ENCODE measurements around the gene IL4I1. TPM values are rescaled to one million over a fixed set of nuclear protein-coding genes. Genes with fewer than 3 reads are reported as not detected.
A peak's percentile ranks its signal among the peaks of the same experiment; 100 is the strongest.

The IL4I1 gene
- total and polyA plus RNA-seq, 4 donors, result 0.08 to 0.75 (median 0.23) TPM

GRCh38 chr19:49875857-49876421, 20.7 kb downstream of the IL4I1 start:
- H3K4me3 ChIP-seq (ENCODE audit: low read depth in 1 of 3, low read length in 3 of 3), result peak overlapping the region; percentile 88 to 93 (median 89)
- no peaks in the 10 kb centered on the region for H3K27me3 ChIP-seq (ENCODE audit: control insufficient read depth in 4 of 4, insufficient read depth in 4 of 4, low read length in 3 of 4)
- peaks cover 6 to 13% (median 10%) of the 10 kb centered on the region in 4 donors for H3K36me3 ChIP-seq (ENCODE audit: control insufficient read depth in 4 of 4, insufficient read depth in 3 of 4, low read depth in 1 of 4, low read length in 3 of 4)
- peaks cover 2 to 37% (median 23%) of the 10 kb centered on the region in 4 donors for H3K4me1 ChIP-seq (ENCODE audit: control insufficient read depth in 4 of 4, insufficient read depth in 4 of 4, low read length in 3 of 4)
- DNase-seq (ENCODE audit: low spot score), result peak; percentile 78
- peak overlapping the region; percentile 92 to 97 for H3K27ac ChIP-seq (ENCODE audit: low read depth in 1 of 2, low read length in 2 of 2)
- TF ChIP-seq MAX (IDR thresholded peaks at IDR 0.05) (no peak), GABPA (IDR thresholded peaks at IDR 0.05 in 1 of 2, conservative IDR thresholded peaks at IDR 0.05 in 1 of 2) (peak; percentile 80 to 88)
- under 1% methylated on average over 28 of the region's 28 CpGs for WGBS
- H3K9ac ChIP-seq (ENCODE audit: low read depth in 1 of 2, low read length in 2 of 2), result peak overlapping the region; percentile 93 to 100
- H3K9me3 ChIP-seq (ENCODE audit: control insufficient read depth in 4 of 4, low read length in 3 of 4), result no peaks in the 10 kb centered on the region

GRCh38 chr19:49875177-49875576, 21.5 kb downstream of the IL4I1 start:
- DNase-seq (ENCODE audit: low spot score), result no peak
- Histone ChIP-seq H3K27me3 (ENCODE audit: control insufficient read depth in 4 of 4, insufficient read depth in 4 of 4, low read length in 3 of 4) (no peaks in the 10 kb centered on the region), H3K9ac (ENCODE audit: low read depth in 1 of 2, low read length in 2 of 2) (peak overlapping the region; percentile 93 to 100), H3K4me3 (ENCODE audit: low read depth in 1 of 3, low read length in 3 of 3) (peak overlapping the region; percentile 88 to 93 (median 89)), H3K9me3 (ENCODE audit: control insufficient read depth in 4 of 4, low read length in 3 of 4) (no peaks in the 10 kb centered on the region), H3K36me3 (ENCODE audit: control insufficient read depth in 4 of 4, insufficient read depth in 3 of 4, low read depth in 1 of 4, low read length in 3 of 4) (peaks cover 2 to 7% (median 4%) of the 10 kb centered on the region in 4 donors), H3K4me1 (ENCODE audit: control insufficient read depth in 4 of 4, insufficient read depth in 4 of 4, low read length in 3 of 4) (peaks cover 6 to 39% (median 30%) of the 10 kb centered on the region in 4 donors), H3K27ac (ENCODE audit: low read depth in 1 of 2, low read length in 2 of 2) (peak overlapping the region in 1 of 2 donors; percentile 92)
- 88% methylated on average over 4 of the region's 4 CpGs for WGBS
- TF ChIP-seq ZBTB33 (IDR thresholded peaks at IDR 0.05) (no peak), ATF3 (IDR thresholded peaks at IDR 0.05) (no peak), EGR1 (IDR thresholded peaks at IDR 0.05; ENCODE audit: low read depth in 2 of 2) (no peak), JUND (IDR thresholded peaks at IDR 0.05) (no peak), REST (IDR thresholded peaks at IDR 0.05) (no peak)

- 95% methylated on average over 11 of the region's 11 CpGs for WGBS
Observed at GRCh38 chr19:49874503-49875157, 22.1 kb downstream of the IL4I1 start.

More at GRCh38 chr19:49874503-49875157, 22.1 kb downstream of the IL4I1 start:
- Histone ChIP-seq H3K36me3 (ENCODE audit: control insufficient read depth in 4 of 4, insufficient read depth in 3 of 4, low read depth in 1 of 4, low read length in 3 of 4) (peaks cover 0 to 7% (median 2%) of the 10 kb centered on the region in 4 donors), H3K4me1 (ENCODE audit: control insufficient read depth in 4 of 4, insufficient read depth in 4 of 4, low read length in 3 of 4) (peaks cover 6 to 41% (median 32%) of the 10 kb centered on the region in 4 donors), H3K9ac (ENCODE audit: low read depth in 1 of 2, low read length in 2 of 2) (no peak overlapping the region), H3K4me3 (ENCODE audit: low read depth in 1 of 3, low read length in 3 of 3) (no peak overlapping the region), H3K27ac (ENCODE audit: low read depth in 1 of 2, low read length in 2 of 2) (no peak overlapping the region), H3K9me3 (ENCODE audit: control insufficient read depth in 4 of 4, low read length in 3 of 4) (no peaks in the 10 kb centered on the region), H3K27me3 (ENCODE audit: control insufficient read depth in 4 of 4, insufficient read depth in 4 of 4, low read length in 3 of 4) (no peaks in the 10 kb centered on the region)
- TF ChIP-seq EGR1 (IDR thresholded peaks at IDR 0.05; ENCODE audit: low read depth in 2 of 2) (no peak), JUND (IDR thresholded peaks at IDR 0.05) (no peak), MAX (IDR thresholded peaks at IDR 0.05) (no peak)
- no peak for DNase-seq (ENCODE audit: low spot score)

All from liver (tissue), 9 donors.